GM23248 (cell line): ENCODE measurements around the gene NUDCD3.

Experiments used
- EZH2 ChIP-seq: fragments of 200-600 bp; sonication (generic); IDR thresholded peaks from 2 replicates; pipeline ENCODE4 v1.6.1; 2018; ENCODE audit warnings: antibody characterized with exemption, mild to moderate bottlenecking; ENCODE audit not compliant: insufficient read depth, poor library complexity, severe bottlenecking
- EZH2phosphoT487 ChIP-seq: fragments of 200-600 bp; sonication (generic); IDR thresholded peaks from 2 replicates; pipeline ENCODE4 v1.6.1; 2018; ENCODE audit warnings: antibody characterized with exemption, moderate library complexity, mild to moderate bottlenecking, low read depth; ENCODE audit not compliant: insufficient read depth

GRCh38 chr7:44415510-44415909, 74.9 kb downstream of the NUDCD3 start:
- TF ChIP-seq EZH2: no peak
- TF ChIP-seq EZH2phosphoT487: no peak
